ENCODE data around the gene LRRC73. TPM values are rescaled to one million over a fixed set of nuclear protein-coding genes. Genes with fewer than 3 reads are reported as not detected.

Gene LRRC73
- total and polyA plus RNA-seq, 2 of the 8 experiments (the other 6 are each of a cell fraction or from before 2014, with no cell fraction given) = 0.24 to 0.26 TPM

DNA sequence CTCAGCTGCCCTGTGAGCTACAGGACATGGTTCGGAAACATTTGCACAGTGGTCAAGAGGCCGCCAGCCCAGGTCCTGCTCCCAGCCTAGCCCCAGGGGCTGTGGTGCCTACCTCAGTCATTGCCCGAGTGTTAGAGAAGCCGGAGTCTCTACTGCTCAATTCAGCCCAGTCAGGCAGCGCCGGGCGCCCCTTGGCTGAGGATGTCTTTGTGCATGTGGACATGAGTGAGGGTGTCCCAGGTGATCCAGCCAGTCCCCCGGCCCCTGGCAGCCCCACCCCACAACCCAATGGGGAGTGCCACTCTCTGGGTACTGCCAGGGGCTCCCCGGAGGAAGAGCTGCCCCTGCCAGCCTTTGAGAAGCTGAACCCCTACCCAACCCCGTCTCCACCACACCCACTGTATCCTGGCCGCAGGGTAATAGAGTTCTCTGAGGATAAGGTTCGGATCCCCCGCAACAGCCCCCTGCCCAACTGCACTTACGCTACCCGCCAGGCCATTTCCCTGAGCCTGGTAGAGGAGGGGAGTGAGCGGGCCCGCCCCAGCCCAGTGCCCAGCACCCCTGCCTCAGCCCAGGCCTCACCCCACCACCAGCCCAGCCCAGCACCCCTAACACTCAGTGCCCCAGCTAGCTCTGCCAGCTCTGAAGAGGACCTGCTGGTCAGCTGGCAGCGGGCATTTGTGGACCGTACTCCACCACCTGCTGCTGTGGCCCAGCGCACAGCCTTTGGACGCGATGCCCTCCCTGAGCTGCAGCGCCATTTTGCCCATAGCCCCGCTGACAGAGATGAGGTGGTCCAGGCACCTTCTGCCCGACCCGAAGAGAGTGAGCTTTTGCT, 5.2 kb downstream of the LRRC73 start (continued):
- TF ChIP-seq, protein P1, sequence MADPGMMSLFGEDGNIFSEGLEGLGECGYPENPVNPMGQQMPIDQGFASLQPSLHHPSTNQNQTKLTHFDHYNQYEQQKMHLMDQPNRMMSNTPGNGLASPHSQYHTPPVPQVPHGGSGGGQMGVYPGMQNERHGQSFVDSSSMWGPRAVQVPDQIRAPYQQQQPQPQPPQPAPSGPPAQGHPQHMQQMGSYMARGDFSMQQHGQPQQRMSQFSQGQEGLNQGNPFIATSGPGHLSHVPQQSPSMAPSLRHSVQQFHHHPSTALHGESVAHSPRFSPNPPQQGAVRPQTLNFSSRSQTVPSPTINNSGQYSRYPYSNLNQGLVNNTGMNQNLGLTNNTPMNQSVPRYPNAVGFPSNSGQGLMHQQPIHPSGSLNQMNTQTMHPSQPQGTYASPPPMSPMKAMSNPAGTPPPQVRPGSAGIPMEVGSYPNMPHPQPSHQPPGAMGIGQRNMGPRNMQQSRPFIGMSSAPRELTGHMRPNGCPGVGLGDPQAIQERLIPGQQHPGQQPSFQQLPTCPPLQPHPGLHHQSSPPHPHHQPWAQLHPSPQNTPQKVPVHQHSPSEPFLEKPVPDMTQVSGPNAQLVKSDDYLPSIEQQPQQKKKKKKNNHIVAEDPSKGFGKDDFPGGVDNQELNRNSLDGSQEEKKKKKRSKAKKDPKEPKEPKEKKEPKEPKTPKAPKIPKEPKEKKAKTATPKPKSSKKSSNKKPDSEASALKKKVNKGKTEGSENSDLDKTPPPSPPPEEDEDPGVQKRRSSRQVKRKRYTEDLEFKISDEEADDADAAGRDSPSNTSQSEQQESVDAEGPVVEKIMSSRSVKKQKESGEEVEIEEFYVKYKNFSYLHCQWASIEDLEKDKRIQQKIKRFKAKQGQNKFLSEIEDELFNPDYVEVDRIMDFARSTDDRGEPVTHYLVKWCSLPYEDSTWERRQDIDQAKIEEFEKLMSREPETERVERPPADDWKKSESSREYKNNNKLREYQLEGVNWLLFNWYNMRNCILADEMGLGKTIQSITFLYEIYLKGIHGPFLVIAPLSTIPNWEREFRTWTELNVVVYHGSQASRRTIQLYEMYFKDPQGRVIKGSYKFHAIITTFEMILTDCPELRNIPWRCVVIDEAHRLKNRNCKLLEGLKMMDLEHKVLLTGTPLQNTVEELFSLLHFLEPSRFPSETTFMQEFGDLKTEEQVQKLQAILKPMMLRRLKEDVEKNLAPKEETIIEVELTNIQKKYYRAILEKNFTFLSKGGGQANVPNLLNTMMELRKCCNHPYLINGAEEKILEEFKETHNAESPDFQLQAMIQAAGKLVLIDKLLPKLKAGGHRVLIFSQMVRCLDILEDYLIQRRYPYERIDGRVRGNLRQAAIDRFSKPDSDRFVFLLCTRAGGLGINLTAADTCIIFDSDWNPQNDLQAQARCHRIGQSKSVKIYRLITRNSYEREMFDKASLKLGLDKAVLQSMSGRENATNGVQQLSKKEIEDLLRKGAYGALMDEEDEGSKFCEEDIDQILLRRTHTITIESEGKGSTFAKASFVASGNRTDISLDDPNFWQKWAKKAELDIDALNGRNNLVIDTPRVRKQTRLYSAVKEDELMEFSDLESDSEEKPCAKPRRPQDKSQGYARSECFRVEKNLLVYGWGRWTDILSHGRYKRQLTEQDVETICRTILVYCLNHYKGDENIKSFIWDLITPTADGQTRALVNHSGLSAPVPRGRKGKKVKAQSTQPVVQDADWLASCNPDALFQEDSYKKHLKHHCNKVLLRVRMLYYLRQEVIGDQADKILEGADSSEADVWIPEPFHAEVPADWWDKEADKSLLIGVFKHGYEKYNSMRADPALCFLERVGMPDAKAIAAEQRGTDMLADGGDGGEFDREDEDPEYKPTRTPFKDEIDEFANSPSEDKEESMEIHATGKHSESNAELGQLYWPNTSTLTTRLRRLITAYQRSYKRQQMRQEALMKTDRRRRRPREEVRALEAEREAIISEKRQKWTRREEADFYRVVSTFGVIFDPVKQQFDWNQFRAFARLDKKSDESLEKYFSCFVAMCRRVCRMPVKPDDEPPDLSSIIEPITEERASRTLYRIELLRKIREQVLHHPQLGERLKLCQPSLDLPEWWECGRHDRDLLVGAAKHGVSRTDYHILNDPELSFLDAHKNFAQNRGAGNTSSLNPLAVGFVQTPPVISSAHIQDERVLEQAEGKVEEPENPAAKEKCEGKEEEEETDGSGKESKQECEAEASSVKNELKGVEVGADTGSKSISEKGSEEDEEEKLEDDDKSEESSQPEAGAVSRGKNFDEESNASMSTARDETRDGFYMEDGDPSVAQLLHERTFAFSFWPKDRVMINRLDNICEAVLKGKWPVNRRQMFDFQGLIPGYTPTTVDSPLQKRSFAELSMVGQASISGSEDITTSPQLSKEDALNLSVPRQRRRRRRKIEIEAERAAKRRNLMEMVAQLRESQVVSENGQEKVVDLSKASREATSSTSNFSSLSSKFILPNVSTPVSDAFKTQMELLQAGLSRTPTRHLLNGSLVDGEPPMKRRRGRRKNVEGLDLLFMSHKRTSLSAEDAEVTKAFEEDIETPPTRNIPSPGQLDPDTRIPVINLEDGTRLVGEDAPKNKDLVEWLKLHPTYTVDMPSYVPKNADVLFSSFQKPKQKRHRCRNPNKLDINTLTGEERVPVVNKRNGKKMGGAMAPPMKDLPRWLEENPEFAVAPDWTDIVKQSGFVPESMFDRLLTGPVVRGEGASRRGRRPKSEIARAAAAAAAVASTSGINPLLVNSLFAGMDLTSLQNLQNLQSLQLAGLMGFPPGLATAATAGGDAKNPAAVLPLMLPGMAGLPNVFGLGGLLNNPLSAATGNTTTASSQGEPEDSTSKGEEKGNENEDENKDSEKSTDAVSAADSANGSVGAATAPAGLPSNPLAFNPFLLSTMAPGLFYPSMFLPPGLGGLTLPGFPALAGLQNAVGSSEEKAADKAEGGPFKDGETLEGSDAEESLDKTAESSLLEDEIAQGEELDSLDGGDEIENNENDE (IDR thresholded peaks at IDR 0.05; ENCODE audit: insufficient replicate concordance, low read length) = no peak
- TF ChIP-seq TCF12 (IDR thresholded peaks at IDR 0.05; ENCODE audit: low read depth, low read length) (no peak), BRCA1 (IDR thresholded peaks at IDR 0.05; ENCODE audit: low read depth, low read length) (no peak), JUN (IDR thresholded peaks at IDR 0.05; ENCODE audit: low read depth, low read length) (no peak), RBBP5 (IDR thresholded peaks at IDR 0.05; ENCODE audit: borderline replicate concordance, low read depth, low read length) (no peak)
